HL-60 (cell line): ENCODE data around the gene CENPA.

Source experiments
- CTCF ChIP-seq: IDR thresholded peaks from one replicate; pipeline ENCODE4 v1.5.1; 2011; ENCODE audit warnings: low read length, control low read depth, inconsistent platforms; ENCODE audit not compliant: insufficient read depth
- GABPA ChIP-seq: IDR thresholded peaks from 2 replicates; pipeline ENCODE4 v1.6.1; 2012; ENCODE audit warnings: low read depth
- POLR2AphosphoS5 ChIP-seq: IDR thresholded peaks from 2 replicates; pipeline ENCODE4 v1.6.1; 2012; ENCODE audit warnings: low read depth
- TF ChIP-seq, protein P1 (sequence below): IDR thresholded peaks from 2 replicates; pipeline ENCODE4 v1.6.1; 2012; ENCODE audit warnings: low read depth; ENCODE audit not compliant: insufficient replicate concordance

- TF ChIP-seq POLR2AphosphoS5 (no peak), CTCF (no peak), GABPA (no peak)
- TF ChIP-seq, protein P1, sequence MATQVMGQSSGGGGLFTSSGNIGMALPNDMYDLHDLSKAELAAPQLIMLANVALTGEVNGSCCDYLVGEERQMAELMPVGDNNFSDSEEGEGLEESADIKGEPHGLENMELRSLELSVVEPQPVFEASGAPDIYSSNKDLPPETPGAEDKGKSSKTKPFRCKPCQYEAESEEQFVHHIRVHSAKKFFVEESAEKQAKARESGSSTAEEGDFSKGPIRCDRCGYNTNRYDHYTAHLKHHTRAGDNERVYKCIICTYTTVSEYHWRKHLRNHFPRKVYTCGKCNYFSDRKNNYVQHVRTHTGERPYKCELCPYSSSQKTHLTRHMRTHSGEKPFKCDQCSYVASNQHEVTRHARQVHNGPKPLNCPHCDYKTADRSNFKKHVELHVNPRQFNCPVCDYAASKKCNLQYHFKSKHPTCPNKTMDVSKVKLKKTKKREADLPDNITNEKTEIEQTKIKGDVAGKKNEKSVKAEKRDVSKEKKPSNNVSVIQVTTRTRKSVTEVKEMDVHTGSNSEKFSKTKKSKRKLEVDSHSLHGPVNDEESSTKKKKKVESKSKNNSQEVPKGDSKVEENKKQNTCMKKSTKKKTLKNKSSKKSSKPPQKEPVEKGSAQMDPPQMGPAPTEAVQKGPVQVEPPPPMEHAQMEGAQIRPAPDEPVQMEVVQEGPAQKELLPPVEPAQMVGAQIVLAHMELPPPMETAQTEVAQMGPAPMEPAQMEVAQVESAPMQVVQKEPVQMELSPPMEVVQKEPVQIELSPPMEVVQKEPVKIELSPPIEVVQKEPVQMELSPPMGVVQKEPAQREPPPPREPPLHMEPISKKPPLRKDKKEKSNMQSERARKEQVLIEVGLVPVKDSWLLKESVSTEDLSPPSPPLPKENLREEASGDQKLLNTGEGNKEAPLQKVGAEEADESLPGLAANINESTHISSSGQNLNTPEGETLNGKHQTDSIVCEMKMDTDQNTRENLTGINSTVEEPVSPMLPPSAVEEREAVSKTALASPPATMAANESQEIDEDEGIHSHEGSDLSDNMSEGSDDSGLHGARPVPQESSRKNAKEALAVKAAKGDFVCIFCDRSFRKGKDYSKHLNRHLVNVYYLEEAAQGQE = no peak
Measured at GRCh38 chr2:26818972-26819371, 33.1 kb downstream of the CENPA start.
